GM23248 (cell line): ENCODE measurements around the gene SLC39A3. TPM values are rescaled to one million over a fixed set of nuclear protein-coding genes. Genes with fewer than 3 reads are reported as not detected.
"Not testable (repeated sequence)": the region's sequence is repeated elsewhere in the genome, so short reads cannot be mapped to it uniquely, and the experiment has no call there.

Source experiments
- DNase-seq: peaks from one replicate; pipeline ENCODE4 v3.0.0-alpha.2; 2015
- H2AFZ ChIP-seq: fragments of 200-600 bp; sonication (generic); 2 replicates; pipeline ENCODE4 v1.6.1; 2016; ENCODE audit warnings: antibody characterized with exemption
- H3F3A ChIP-seq: fragments of 200-600 bp; sonication (generic); 2 replicates; pipeline ENCODE4 v1.6.1; 2016; ENCODE audit warnings: mild to moderate bottlenecking, antibody characterized with exemption, mixed run types; ENCODE audit not compliant: insufficient read depth
- H3K27ac ChIP-seq: fragments of 200-600 bp; sonication (generic); 2 replicates; pipeline ENCODE4 v1.5.1; 2016; ENCODE audit warnings: mild to moderate bottlenecking
- H3K27me3 ChIP-seq: fragments of 200-600 bp; sonication (generic); replicated peaks from 2 replicates; pipeline ENCODE4 v1.6.1; 2016; ENCODE audit warnings: mild to moderate bottlenecking; ENCODE audit not compliant: insufficient read depth
- H3K36me3 ChIP-seq: fragments of 200-600 bp; sonication (generic); 2 replicates; pipeline ENCODE4 v1.6.1; 2016; ENCODE audit warnings: low read depth, mild to moderate bottlenecking
- H3K4me1 ChIP-seq: fragments of 200-600 bp; sonication (generic); 2 replicates; pipeline ENCODE4 v1.6.1; 2016; ENCODE audit warnings: mild to moderate bottlenecking; ENCODE audit not compliant: insufficient read depth
- H3K4me2 ChIP-seq: fragments of 200-600 bp; sonication (generic); one replicate; pipeline ENCODE4 v1.6.1; 2016; ENCODE audit warnings: mild to moderate bottlenecking; ENCODE audit not compliant: unreplicated experiment
- H3K4me3 ChIP-seq: fragments of 200-600 bp; sonication (generic); 2 replicates; pipeline ENCODE4 v1.5.1; 2016; ENCODE audit warnings: mild to moderate bottlenecking
- H3K79me2 ChIP-seq: fragments of 200-600 bp; sonication (generic); 2 replicates; pipeline ENCODE4 v1.6.1; 2016; ENCODE audit warnings: mild to moderate bottlenecking; ENCODE audit not compliant: insufficient read depth
- H3K9ac ChIP-seq: fragments of 200-600 bp; sonication (generic); 2 replicates; pipeline ENCODE4 v1.6.1; 2016; ENCODE audit warnings: mild to moderate bottlenecking
- H3K9me2 ChIP-seq: fragments of 200-600 bp; sonication (generic); 2 replicates; pipeline ENCODE4 v1.6.1; 2016; ENCODE audit warnings: mixed run types, mild to moderate bottlenecking, moderate library complexity; ENCODE audit not compliant: insufficient read depth
- H3K9me3 ChIP-seq: fragments of 200-600 bp; sonication (generic); one replicate; pipeline ENCODE4 v1.6.1; 2017; ENCODE audit warnings: low read depth
- H4K20me1 ChIP-seq: fragments of 200-600 bp; sonication (generic); 2 replicates; pipeline ENCODE4 v1.6.0; 2016; ENCODE audit not compliant: insufficient read depth
- EZH2 ChIP-seq: fragments of 200-600 bp; sonication (generic); IDR thresholded peaks from 2 replicates; pipeline ENCODE4 v1.6.1; 2018; ENCODE audit warnings: antibody characterized with exemption, mild to moderate bottlenecking; ENCODE audit not compliant: insufficient read depth, poor library complexity, severe bottlenecking
- EZH2phosphoT487 ChIP-seq: fragments of 200-600 bp; sonication (generic); IDR thresholded peaks from 2 replicates; pipeline ENCODE4 v1.6.1; 2018; ENCODE audit warnings: antibody characterized with exemption, moderate library complexity, mild to moderate bottlenecking, low read depth; ENCODE audit not compliant: insufficient read depth
- WGBS, 2 experiments: methylation state at CpG; one replicate each; pipeline ENCODE4 v1.1.6; 2015 to 2017; ENCODE audit warnings: low lambda C conversion rate in 2 of 2, low coverage in 1 of 2; ENCODE audit errors: missing lambda C conversion rate in 2 of 2; 5-methylcytosine and 5-hydroxymethylcytosine counted together
- in situ Hi-C: fragments of 300-500 bp; cut with MboI; formaldehyde crosslinking; loops from 2 replicates; pipeline ENCODE4 v1.15.0; 2020
- polyA plus RNA-seq: library from polyadenylated mRNA; unstranded; fragments of >200 nt; fragmentation: Nextera tagmentation; extraction: Ambion mirVana; gene quantifications from 2 replicates; pipeline ENCODE4 v1.2.1, GENCODE V29; 2016
- total RNA-seq: library from RNA; depleted of rRNA; stranded (reverse); fragments of >200 nt; shearing (Covaris generic); gene quantifications from 2 replicates; pipeline ENCODE4 v1.2.3, GENCODE V29; 2014

Gene SLC39A3
- total and polyA plus RNA-seq, 2 experiments from 2014 or later, result 45.2 to 50.9 TPM

- no peaks in the 10 kb centered on the region for H4K20me1 ChIP-seq
- no peaks in the 10 kb centered on the region for H3F3A ChIP-seq
- H3K36me3 ChIP-seq, result no peaks in the 10 kb centered on the region
- no peak overlapping the region for H3K4me2 ChIP-seq
- no peaks in the 10 kb centered on the region for H3K27me3 ChIP-seq
- no peak overlapping the region for H3K27ac ChIP-seq
- no peak for DNase-seq
- in situ Hi-C loops, result no loop called here
- H3K9me3 ChIP-seq, result no peaks in the 10 kb centered on the region
- H3K9ac ChIP-seq, result no peak overlapping the region
- no peaks in the 10 kb centered on the region for H3K79me2 ChIP-seq
- no peaks in the 10 kb centered on the region for H3K9me2 ChIP-seq
- TF ChIP-seq EZH2 (no peak), EZH2phosphoT487 (no peak)
- no peak overlapping the region for H3K4me3 ChIP-seq
- H3K4me1 ChIP-seq, result no peaks in the 10 kb centered on the region
- no peak overlapping the region for H2AFZ ChIP-seq
- 88 to 89% methylated on average over 28 to 51 of the region's 51 CpGs for WGBS, 2 experiments
These were observed 22.8 kb downstream of the SLC39A3 start for GRCh38 chr19:2716722-2717637.

GRCh38 chr19:2716275-2716650 is 23.6 kb downstream of the SLC39A3 start:
- no peaks in the 10 kb centered on the region for H3K9me3 ChIP-seq
- H3K9me2 ChIP-seq, result no peaks in the 10 kb centered on the region
- TF ChIP-seq EZH2phosphoT487 (no peak), EZH2 (no peak)
- H3K36me3 ChIP-seq, result no peaks in the 10 kb centered on the region
- H2AFZ ChIP-seq, result no peak overlapping the region
- H4K20me1 ChIP-seq, result no peaks in the 10 kb centered on the region
- no peaks in the 10 kb centered on the region for H3K79me2 ChIP-seq
- H3F3A ChIP-seq, result no peaks in the 10 kb centered on the region
- in situ Hi-C loops, result no loop called here
- H3K4me1 ChIP-seq, result peaks cover 5% of the 10 kb centered on the region; the same call in 1 of the 2 replicates
- no peak for DNase-seq
- no peak overlapping the region for H3K4me2 ChIP-seq
- H3K9ac ChIP-seq, result no peak overlapping the region
- no peak overlapping the region for H3K4me3 ChIP-seq
- H3K27ac ChIP-seq, result no peak overlapping the region
- H3K27me3 ChIP-seq, result no peaks in the 10 kb centered on the region
- 85 to 88% methylated on average over 13 to 19 of the region's 19 CpGs for WGBS, 2 experiments

- in situ Hi-C loops, result no loop called here
- Histone ChIP-seq H3K4me1 (peaks cover 10% of the 10 kb centered on the region; the same call in 1 of the 2 replicates), H3K79me2 (no peaks in the 10 kb centered on the region), H4K20me1 (no peaks in the 10 kb centered on the region), H3K4me2 (no peak overlapping the region), H3K9me2 (no peaks in the 10 kb centered on the region), H2AFZ (no peak overlapping the region), H3K4me3 (no peak overlapping the region), H3K9me3 (no peaks in the 10 kb centered on the region), H3K36me3 (no peaks in the 10 kb centered on the region), H3K9ac (no peak overlapping the region), H3K27ac (no peak overlapping the region), H3K27me3 (no peaks in the 10 kb centered on the region), H3F3A (no peaks in the 10 kb centered on the region)
- TF ChIP-seq EZH2phosphoT487 (no peak), EZH2 (no peak)
- DNase-seq, result no peak
- 81 to 86% methylated on average over 11 to 12 of the region's 12 CpGs for WGBS, 2 experiments
These were observed 24.1 kb downstream of the SLC39A3 start for GRCh38 chr19:2715470-2716274.

- in situ Hi-C loops, result no loop called here
- no peak for DNase-seq
- 64 to 65% methylated on average over 14 to 15 of the region's 16 CpGs for WGBS, 2 experiments
These were observed 25.1 kb downstream of the SLC39A3 start for GRCh38 chr19:2714531-2715269.

GRCh38 chr19:2714102-2714501 is 25.7 kb downstream of the SLC39A3 start:
- H3K9me2 ChIP-seq, H3K4me2 ChIP-seq, H4K20me1 ChIP-seq, H3K27ac ChIP-seq, in situ Hi-C loops, DNase-seq, H2AFZ ChIP-seq, H3F3A ChIP-seq, H3K27me3 ChIP-seq, H3K79me2 ChIP-seq, H3K4me3 ChIP-seq, H3K9me3 ChIP-seq, H3K9ac ChIP-seq, H3K36me3 ChIP-seq: not testable (repeated sequence)
- peaks cover 14% of the 10 kb centered on the region; the same call in 1 of the 2 replicates for H3K4me1 ChIP-seq
- 0% methylated on average over 1 of the region's 1 CpG; no CpG with 5 or more reads in 1 of the 2 experiments for WGBS, 2 experiments

More at GRCh38 chr19:2714531-2715269, 25.1 kb downstream of the SLC39A3 start:
- no peak overlapping the region for H3K27ac ChIP-seq
- TF ChIP-seq EZH2, result no peak
- TF ChIP-seq EZH2phosphoT487, result no peak
- no peak overlapping the region for H2AFZ ChIP-seq
- H3K4me1 ChIP-seq, result peaks cover 14% of the 10 kb centered on the region; the same call in 1 of the 2 replicates
- no peaks in the 10 kb centered on the region for H4K20me1 ChIP-seq
- no peaks in the 10 kb centered on the region for H3K9me3 ChIP-seq
- no peaks in the 10 kb centered on the region for H3K9me2 ChIP-seq
- H3K4me3 ChIP-seq, result no peak overlapping the region
- H3K4me2 ChIP-seq, result no peak overlapping the region
- no peaks in the 10 kb centered on the region for H3F3A ChIP-seq
- H3K27me3 ChIP-seq, result no peaks in the 10 kb centered on the region
- no peaks in the 10 kb centered on the region for H3K79me2 ChIP-seq
- no peaks in the 10 kb centered on the region for H3K36me3 ChIP-seq
- H3K9ac ChIP-seq, result no peak overlapping the region

GRCh38 chr19:2713170-2713569 is 26.6 kb downstream of the SLC39A3 start:
- H3K4me3 ChIP-seq, H3F3A ChIP-seq, H3K9me2 ChIP-seq, H3K9me3 ChIP-seq, H4K20me1 ChIP-seq, H3K4me2 ChIP-seq, in situ Hi-C loops, H3K27me3 ChIP-seq, H3K36me3 ChIP-seq, H3K79me2 ChIP-seq, H3K27ac ChIP-seq, DNase-seq, H2AFZ ChIP-seq, H3K9ac ChIP-seq: not testable (repeated sequence)
- H3K4me1 ChIP-seq, result peaks cover 14% of the 10 kb centered on the region; the same call in 1 of the 2 replicates
- 91% methylated on average over 3 of the region's 3 CpGs; no CpG with 5 or more reads in 1 of the 2 experiments for WGBS, 2 experiments
